GM12801 (cell line): ENCODE results near the gene STK39.

ENCODE experiments used
- TF ChIP-seq, protein P1 (sequence below): IDR thresholded peaks from one replicate; pipeline ENCODE4 v1.5.1; 2011; ENCODE audit warnings: control low read depth; ENCODE audit not compliant: insufficient read length; ENCODE audit errors: extremely low read depth

Gene STK39

DNA sequence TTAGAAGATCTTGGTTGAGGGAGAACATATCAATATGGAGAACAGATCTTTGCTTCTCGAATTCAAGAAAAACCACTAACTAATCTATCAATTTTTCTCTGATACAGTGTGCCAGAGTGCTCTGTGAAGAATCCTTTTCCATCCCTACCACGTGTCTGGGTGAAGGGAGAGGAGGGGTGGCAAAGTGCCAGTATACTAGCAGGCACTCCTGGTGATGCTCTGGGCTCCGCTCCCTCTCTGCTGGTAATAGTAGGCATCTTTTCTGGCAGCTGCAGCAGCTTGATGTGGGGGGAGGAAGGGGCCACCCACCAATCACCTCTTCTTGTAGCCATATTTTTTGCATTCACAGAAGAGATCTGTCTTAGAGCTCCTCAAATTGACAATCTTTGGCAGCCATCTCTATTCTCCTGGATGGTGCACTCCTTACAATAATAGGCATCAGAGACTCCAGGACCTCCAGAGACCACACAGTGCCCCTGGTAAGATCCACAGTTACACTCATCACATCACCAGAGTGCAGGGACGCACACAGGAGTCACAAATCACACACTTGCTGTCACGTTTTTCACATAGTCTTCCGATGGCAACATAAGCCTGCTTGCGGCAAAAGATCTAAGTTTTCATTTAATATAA is 15.7 kb downstream of the STK39 start:
- TF ChIP-seq, protein P1, sequence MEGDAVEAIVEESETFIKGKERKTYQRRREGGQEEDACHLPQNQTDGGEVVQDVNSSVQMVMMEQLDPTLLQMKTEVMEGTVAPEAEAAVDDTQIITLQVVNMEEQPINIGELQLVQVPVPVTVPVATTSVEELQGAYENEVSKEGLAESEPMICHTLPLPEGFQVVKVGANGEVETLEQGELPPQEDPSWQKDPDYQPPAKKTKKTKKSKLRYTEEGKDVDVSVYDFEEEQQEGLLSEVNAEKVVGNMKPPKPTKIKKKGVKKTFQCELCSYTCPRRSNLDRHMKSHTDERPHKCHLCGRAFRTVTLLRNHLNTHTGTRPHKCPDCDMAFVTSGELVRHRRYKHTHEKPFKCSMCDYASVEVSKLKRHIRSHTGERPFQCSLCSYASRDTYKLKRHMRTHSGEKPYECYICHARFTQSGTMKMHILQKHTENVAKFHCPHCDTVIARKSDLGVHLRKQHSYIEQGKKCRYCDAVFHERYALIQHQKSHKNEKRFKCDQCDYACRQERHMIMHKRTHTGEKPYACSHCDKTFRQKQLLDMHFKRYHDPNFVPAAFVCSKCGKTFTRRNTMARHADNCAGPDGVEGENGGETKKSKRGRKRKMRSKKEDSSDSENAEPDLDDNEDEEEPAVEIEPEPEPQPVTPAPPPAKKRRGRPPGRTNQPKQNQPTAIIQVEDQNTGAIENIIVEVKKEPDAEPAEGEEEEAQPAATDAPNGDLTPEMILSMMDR = no peak

DNA sequence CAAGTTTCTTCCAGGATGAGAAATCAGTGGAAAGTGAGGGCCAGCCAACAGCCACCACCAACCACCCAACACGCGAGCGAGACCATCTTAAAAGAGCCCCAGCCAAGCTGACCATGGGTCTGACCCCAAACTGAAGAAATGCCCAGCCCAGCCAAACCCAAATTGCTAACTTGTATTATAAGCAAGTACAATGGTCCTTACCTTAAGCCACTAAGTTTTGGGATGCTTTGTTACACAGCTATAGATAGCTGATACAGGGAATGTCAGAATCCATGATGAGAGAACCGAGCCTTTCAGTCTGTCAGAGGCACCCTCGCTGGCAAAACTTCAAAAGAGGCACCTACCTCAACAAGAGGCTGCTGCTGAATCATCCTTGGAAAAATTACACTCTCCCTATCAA is 17.0 kb downstream of the STK39 start:
- TF ChIP-seq, protein P1 = no peak

DNA sequence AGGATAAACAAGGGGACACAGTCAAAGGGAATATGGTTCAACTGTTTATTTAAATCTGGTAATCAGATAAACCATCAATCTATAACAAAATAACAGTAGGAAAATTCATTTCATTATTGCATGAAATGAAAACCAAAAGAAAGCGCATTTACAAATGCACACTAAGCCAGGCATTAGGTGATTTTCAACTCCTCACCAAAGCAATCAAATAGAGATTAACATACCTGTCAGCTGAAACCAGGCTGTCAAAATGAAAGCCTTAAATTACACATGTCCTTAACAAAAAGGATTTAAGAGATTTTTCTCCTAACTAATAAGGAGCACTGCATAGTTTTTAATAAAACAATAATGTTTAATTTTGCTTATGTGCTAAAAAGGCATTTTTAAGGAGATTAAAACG is 23.0 kb downstream of the STK39 start:
- TF ChIP-seq, protein P1 = no peak

DNA sequence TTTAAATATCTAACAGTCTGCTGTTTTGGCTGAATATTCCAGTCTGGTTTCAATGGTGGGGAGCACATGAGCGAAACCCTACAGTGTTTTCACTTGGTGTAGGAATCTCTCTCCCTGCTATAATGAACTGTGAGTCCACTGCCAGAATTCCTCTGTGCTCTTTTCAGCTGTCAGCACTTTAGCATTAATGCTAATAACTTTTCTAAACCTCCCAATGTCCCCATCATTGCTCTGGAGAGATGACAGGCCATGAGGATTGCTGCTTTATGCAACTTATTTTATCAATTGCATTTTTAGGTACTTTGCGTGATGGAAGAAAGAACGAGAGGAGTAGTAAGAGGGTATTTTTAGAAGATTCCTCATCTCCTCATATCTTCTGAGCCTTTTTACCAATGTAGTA is 25.3 kb downstream of the STK39 start:
- TF ChIP-seq, protein P1 = no peak

DNA sequence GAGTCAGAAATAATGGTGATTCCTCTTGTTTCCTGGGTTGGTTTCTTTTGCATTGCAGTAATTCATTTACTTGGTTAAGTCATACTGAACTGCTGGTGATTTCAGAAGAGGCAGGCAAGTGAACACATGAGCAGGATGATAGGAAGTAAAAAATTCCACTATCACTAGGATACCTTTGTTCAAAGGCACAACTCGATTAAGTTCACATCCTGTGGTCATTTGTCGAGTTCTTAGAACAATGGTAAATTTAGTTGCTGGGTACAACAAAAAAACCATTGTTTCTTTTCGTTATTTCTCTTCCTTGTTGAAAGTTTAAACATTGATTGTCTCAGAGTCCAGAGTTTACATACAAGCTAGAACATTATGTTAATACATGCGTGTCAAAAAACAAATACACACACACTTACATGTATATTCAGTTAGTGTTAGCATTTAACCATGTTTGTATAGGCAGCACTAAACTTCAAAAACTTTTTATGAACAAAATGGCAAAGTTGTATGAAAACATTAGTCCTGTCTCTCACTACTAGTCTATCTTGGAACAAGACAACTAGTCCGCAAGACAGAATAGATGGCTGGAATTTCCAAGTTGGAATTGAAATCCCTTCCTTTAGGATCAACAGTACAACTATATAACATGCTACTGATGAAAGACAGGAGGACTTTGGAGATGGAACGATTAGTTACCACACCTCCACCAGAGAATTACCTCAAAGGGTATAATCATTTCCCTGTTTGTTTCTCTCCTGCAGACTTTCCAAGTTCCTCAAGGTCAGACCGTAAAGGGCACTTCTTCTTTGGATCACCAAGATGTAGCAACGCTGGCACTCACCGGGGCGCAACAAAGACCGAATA is 26.2 kb downstream of the STK39 start:
- TF ChIP-seq, protein P1 = no peak

DNA sequence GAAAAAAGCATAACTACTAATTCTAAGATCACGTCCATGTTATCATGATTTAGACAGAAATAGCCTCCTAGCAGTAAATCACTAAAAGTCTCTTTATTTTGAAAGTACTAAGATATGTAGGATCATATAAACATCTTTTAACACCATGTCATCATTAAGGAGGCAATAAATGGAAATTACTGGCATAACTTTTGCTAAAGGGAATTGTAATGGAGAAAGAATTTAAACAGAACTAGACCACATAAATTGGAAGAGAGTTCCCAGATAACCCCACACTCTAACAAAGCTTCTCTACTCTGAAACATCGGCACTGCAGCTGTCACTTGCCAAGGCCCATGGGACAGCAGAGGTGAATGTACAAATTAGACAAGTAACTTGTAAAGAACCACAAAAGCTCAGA is 29.5 kb downstream of the STK39 start:
- TF ChIP-seq, protein P1 = no peak

DNA sequence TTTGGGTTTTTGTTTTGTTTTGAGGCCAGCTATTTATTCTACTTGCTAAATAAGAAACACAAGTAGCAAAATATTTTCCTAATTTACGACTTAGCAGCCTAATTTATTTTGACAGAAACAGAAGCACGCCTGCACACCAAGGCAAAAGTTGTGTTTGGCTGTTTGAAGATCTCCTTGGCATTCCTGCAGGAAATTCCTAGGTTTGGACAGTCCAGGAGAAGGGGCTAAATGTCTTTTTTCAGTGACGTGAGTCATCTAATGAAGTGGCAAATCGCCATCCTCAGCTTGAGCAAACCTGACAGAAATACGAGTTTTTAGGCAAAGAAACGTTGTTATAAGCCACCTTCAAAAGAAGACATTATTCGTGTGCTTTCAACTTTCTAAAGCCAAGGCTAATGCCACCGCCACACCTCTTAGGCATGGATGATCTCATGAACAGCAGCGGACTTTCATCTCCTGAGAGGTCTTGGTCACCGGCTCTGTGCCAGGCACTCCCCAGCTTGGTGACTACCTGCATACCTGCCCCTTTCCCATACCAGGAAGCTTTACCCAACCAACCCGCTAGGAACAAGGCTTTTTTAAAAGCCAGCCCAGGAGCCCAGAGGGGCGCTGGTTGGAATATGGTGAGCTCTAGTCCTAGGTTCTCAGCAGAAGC is 30.9 kb downstream of the STK39 start:
- TF ChIP-seq, protein P1 = no peak
